GM19452 (cell line): ENCODE data around the gene CHCHD2.
"Not testable (repeated sequence)": the region's sequence is repeated elsewhere in the genome, so short reads cannot be mapped to it uniquely, and the experiment has no call there.

Source experiments
- ATAC-seq: cut with Tn5 transposase; IDR thresholded peaks from one replicate; pipeline ENCODE4 v1.9.1; 2021; ENCODE audit not compliant: unreplicated experiment

The CHCHD2 gene

GRCh38 chr7:56106108-56107073, at the start of gene CHCHD2:
Gene CHCHD2 (minus strand): TSS chr7:56106476. CDS start chr7:56106413, 63 bp downstream.
- ATAC-seq: peak; percentile 100

- not testable (repeated sequence) for ATAC-seq
Observed at GRCh38 chr7:56131062-56131461, 24.8 kb upstream of the CHCHD2 start.

- ATAC-seq: no peak
Observed at GRCh38 chr7:56127241-56127975, 21.1 kb upstream of the CHCHD2 start.

- no peak for ATAC-seq
Observed at GRCh38 chr7:56125831-56126230, 19.6 kb upstream of the CHCHD2 start.

- no peak for ATAC-seq
Observed at GRCh38 chr7:56124981-56125380, 18.7 kb upstream of the CHCHD2 start.

GRCh38 chr7:56121440-56121839, 15.2 kb upstream of the CHCHD2 start:
- no peak for ATAC-seq

GRCh38 chr7:56115852-56116538, 9.7 kb upstream of the CHCHD2 start, which contains the start of gene NUPR2:
Gene NUPR2 (minus strand): TSS chr7:56116417. CDS start chr7:56116314, 103 bp downstream.
- no peak for ATAC-seq

- ATAC-seq: not testable (repeated sequence)
Observed at GRCh38 chr7:56112244-56112643, 6.0 kb upstream of the CHCHD2 start.

- no peak for ATAC-seq
Observed at GRCh38 chr7:56110611-56111010, 4.3 kb upstream of the CHCHD2 start.

GRCh38 chr7:56107954-56108258, 1.6 kb upstream of the CHCHD2 start:
- ATAC-seq: no peak

GRCh38 chr7:56105508-56105907, 768 bp downstream of the CHCHD2 start:
- no peak for ATAC-seq

GRCh38 chr7:56104138-56104537, 2.1 kb downstream of the CHCHD2 start:
- ATAC-seq: not testable (repeated sequence)

GRCh38 chr7:56099653-56100052, 6.6 kb downstream of the CHCHD2 start:
- ATAC-seq: no peak

- not testable (repeated sequence) for ATAC-seq
Observed at GRCh38 chr7:56098187-56099008, 7.9 kb downstream of the CHCHD2 start.

- no peak for ATAC-seq
Observed at GRCh38 chr7:56097700-56098099, 8.6 kb downstream of the CHCHD2 start.

GRCh38 chr7:56092789-56093531, 13.3 kb downstream of the CHCHD2 start, which contains the start of gene PHKG1:
Gene PHKG1 (minus strand): TSS chr7:56092952. CDS start chr7:56088941, 4,011 bp downstream.
- no peak for ATAC-seq

GRCh38 chr7:56092388-56092787, 13.9 kb downstream of the CHCHD2 start:
- ATAC-seq: not testable (repeated sequence)

GRCh38 chr7:56091591-56091990, 14.7 kb downstream of the CHCHD2 start:
- ATAC-seq: no peak

GRCh38 chr7:56087445-56087844, 18.8 kb downstream of the CHCHD2 start:
- no peak for ATAC-seq

- no peak for ATAC-seq
Observed at GRCh38 chr7:56086761-56087160, 19.5 kb downstream of the CHCHD2 start.
